H1 (cell line): ENCODE data around the gene YBX3. TPM values are rescaled to one million over a fixed set of nuclear protein-coding genes. Genes with fewer than 3 reads are reported as not detected.

Experiments
- CTCF ChIA-PET: fragments of 300-600 bp; sonication (Branson Sonifier 250); formaldehyde crosslinking; loops from one replicate; lab custom pipeline; 2021; ENCODE audit not compliant: partially characterized antibody; lab: Charles Lee
- POLR2A ChIA-PET: fragments of 300-600 bp; sonication (Branson Sonifier 250); formaldehyde crosslinking; loops from one replicate; lab custom pipeline; 2021; ENCODE audit warnings: inconsistent platforms; ENCODE audit not compliant: partially characterized antibody; lab: Charles Lee
- DNase-seq, 2 experiments: peaks; one replicate each; pipeline versions ENCODE4 v3.0.0 to v3.0.0-alpha.2; 2010 to 2022; ENCODE audit warnings: low spot score in 2 of 2, low read depth in 1 of 2, mixed read lengths in 1 of 2
- FAIRE-seq: peaks from 2 replicates; lab custom pipeline; 2011; peaks lifted over from hg19 to GRCh38; lab: Jason Lieb, UNC
- H2AFZ ChIP-seq: 2 replicates; pipeline ENCODE4 v1.8.1; 2012; ENCODE audit warnings: low read length, inconsistent platforms
- H2AK5ac ChIP-seq: 2 replicates; pipeline ENCODE4 v1.6.1; 2013; ENCODE audit warnings: low read depth, low read length
- H2BK120ac ChIP-seq: replicated peaks from 2 replicates; pipeline ENCODE3; 2013; ENCODE audit warnings: low read depth, low read length, inconsistent platforms
- H2BK12ac ChIP-seq: 2 replicates; pipeline ENCODE4 v1.6.1; 2013; ENCODE audit warnings: low read depth, low read length
- H2BK15ac ChIP-seq: 2 replicates; pipeline ENCODE4 v1.6.1; 2013; ENCODE audit warnings: low read length
- H2BK20ac ChIP-seq: 2 replicates; pipeline ENCODE4 v1.6.1; 2013; ENCODE audit warnings: low read length
- H2BK5ac ChIP-seq: 2 replicates; pipeline ENCODE4 v1.6.1; 2013; ENCODE audit warnings: low read depth, low read length
- H3K14ac ChIP-seq: 2 replicates; pipeline ENCODE4 v1.6.1; 2013; ENCODE audit warnings: inconsistent platforms; ENCODE audit not compliant: insufficient read length
- H3K18ac ChIP-seq: 2 replicates; pipeline ENCODE4 v1.6.1; 2013; ENCODE audit warnings: low read length; ENCODE audit errors: extremely low read depth
- H3K23ac ChIP-seq: 2 replicates; pipeline ENCODE4 v1.6.1; 2013; ENCODE audit warnings: inconsistent platforms; ENCODE audit not compliant: insufficient read length
- H3K23me2 ChIP-seq: 2 replicates; pipeline ENCODE4 v1.6.1; 2013; ENCODE audit warnings: low read depth, low read length
- H3K27ac ChIP-seq: 2 replicates; pipeline ENCODE4 v1.6.1; 2011; ENCODE audit warnings: low read depth, low read length, inconsistent platforms
- H3K27me3 ChIP-seq, 4 experiments: replicated peaks in 1 of 4; 1 replicate in 1 of 4; 2 replicates in 3 of 4; pipeline versions ENCODE4 v1.6.1 to v1.8.1; 2011 to 2013; ENCODE audit warnings: low read length in 3 of 4, mild to moderate bottlenecking in 3 of 4, inconsistent platforms in 2 of 4, mixed read lengths in 2 of 4, moderate library complexity in 1 of 4; ENCODE audit not compliant: control insufficient read depth in 3 of 4, insufficient read depth in 3 of 4; ENCODE audit errors: extremely low read depth in 1 of 4
- H3K36me3 ChIP-seq, 4 experiments: 2 replicates each; pipeline versions ENCODE4 v1.6.1 to v1.8.1; 2011 to 2013; ENCODE audit warnings: mild to moderate bottlenecking in 4 of 4, low read length in 3 of 4, moderate library complexity in 2 of 4, control low read depth in 1 of 4, inconsistent platforms in 1 of 4; ENCODE audit not compliant: insufficient read depth in 4 of 4, control insufficient read depth in 2 of 4
- H3K4ac ChIP-seq: replicated peaks from 2 replicates; pipeline ENCODE3; 2013; ENCODE audit warnings: low read length, low read depth, mixed read lengths, inconsistent platforms; ENCODE audit not compliant: insufficient read length
- H3K4me1 ChIP-seq, 4 experiments: replicated peaks in 1 of 4; 1 replicate in 1 of 4; 2 replicates in 3 of 4; pipeline versions ENCODE4 v1.6.1 to v1.8.1; 2011 to 2013; ENCODE audit warnings: low read length in 3 of 4, inconsistent platforms in 2 of 4, mixed read lengths in 1 of 4; ENCODE audit not compliant: insufficient read depth in 4 of 4, control insufficient read depth in 3 of 4
- H3K4me2 ChIP-seq, 2 experiments: 2 replicates each; pipeline versions ENCODE4 v1.6.1 to v1.8.1; 2011 to 2013; ENCODE audit warnings: low read depth in 2 of 2, low read length in 2 of 2, control low read depth in 1 of 2, inconsistent platforms in 1 of 2, mild to moderate bottlenecking in 1 of 2; ENCODE audit not compliant: insufficient read depth in 1 of 2
- H3K4me3 ChIP-seq, 4 experiments: fragments of 200-600, 300-600 bp in 1 of 4; sonication (generic), shearing (Covaris generic), sonication (Bioruptor Twin) in 1 of 4; 2 replicates each; pipeline versions ENCODE4 v1.5.1 to v1.8.1; 2011 to 2016; ENCODE audit warnings: low read length in 4 of 4, low read depth in 3 of 4, control low read depth in 2 of 4, inconsistent platforms in 2 of 4, mild to moderate bottlenecking in 2 of 4, mixed read lengths in 1 of 4, moderate library complexity in 1 of 4; ENCODE audit not compliant: insufficient read depth in 2 of 4; ENCODE audit errors: extremely low read depth in 1 of 4
- H3K56ac ChIP-seq: replicated peaks from 2 replicates; pipeline ENCODE3; 2013; ENCODE audit warnings: low read depth, mild to moderate bottlenecking, mixed read lengths, low read length, inconsistent platforms; ENCODE audit not compliant: insufficient read length
- H3K79me1 ChIP-seq: 2 replicates; pipeline ENCODE4 v1.6.1; 2013; ENCODE audit warnings: low read depth, low read length, control low read depth
- H3K79me2 ChIP-seq, 2 experiments: 2 replicates each; pipeline versions ENCODE4 v1.6.1 to v1.8.1; 2012 to 2013; ENCODE audit warnings: low read length in 2 of 2, mild to moderate bottlenecking in 2 of 2, inconsistent platforms in 1 of 2; ENCODE audit not compliant: insufficient read depth in 2 of 2, control insufficient read depth in 1 of 2
- H3K9ac ChIP-seq, 4 experiments: replicated peaks in 1 of 4; 1 replicate in 1 of 4; 2 replicates in 3 of 4; pipeline versions ENCODE4 v1.6.1 to v1.8.1; 2011 to 2013; ENCODE audit warnings: low read depth in 3 of 4, low read length in 3 of 4, control low read depth in 2 of 4, mild to moderate bottlenecking in 2 of 4, moderate library complexity in 2 of 4, inconsistent platforms in 1 of 4; ENCODE audit errors: extremely low read depth in 1 of 4
- H3K9me3 ChIP-seq, 2 experiments: 2 replicates each; pipeline versions ENCODE4 v1.6.1 to v1.8.1; 2012 to 2013; ENCODE audit warnings: mild to moderate bottlenecking in 2 of 2, moderate library complexity in 2 of 2, control low read depth in 1 of 2, inconsistent platforms in 1 of 2, low read depth in 1 of 2, low read length in 1 of 2, mixed read lengths in 1 of 2; ENCODE audit not compliant: insufficient read depth in 2 of 2
- H4K20me1 ChIP-seq, 2 experiments: replicated peaks in 1 of 2; 2 replicates each; pipeline versions ENCODE3 to v1.8.1; 2011 to 2013; ENCODE audit warnings: inconsistent platforms in 2 of 2, low read length in 2 of 2, mild to moderate bottlenecking in 1 of 2; ENCODE audit not compliant: insufficient read depth in 2 of 2, control insufficient read depth in 1 of 2
- H4K5ac ChIP-seq: 2 replicates; pipeline ENCODE4 v1.6.1; 2013; ENCODE audit warnings: low read length, low read depth, mixed read lengths, inconsistent platforms; ENCODE audit not compliant: insufficient read length
- H4K8ac ChIP-seq: 2 replicates; pipeline ENCODE4 v1.8.0; 2013; ENCODE audit warnings: mild to moderate bottlenecking, moderate library complexity, low read length, inconsistent platforms; ENCODE audit not compliant: insufficient read depth; ENCODE audit errors: extremely low read depth
- H4K91ac ChIP-seq: replicated peaks from 2 replicates; pipeline ENCODE3; 2013; ENCODE audit warnings: low read length, mixed read lengths, inconsistent platforms; ENCODE audit not compliant: insufficient read length
- BACH1 ChIP-seq: IDR thresholded peaks from 2 replicates; pipeline ENCODE4 v1.6.1; 2012; ENCODE audit warnings: low read length, improper control_type of control experiment
- CBX8 ChIP-seq: fragments of 300-800, 300-1000 bp; sonication (generic); IDR thresholded peaks from 2 replicates; pipeline ENCODE4 v1.7.1; 2016; ENCODE audit warnings: low read depth, low read length, borderline replicate concordance
- CHD1 ChIP-seq: IDR thresholded peaks from 2 replicates; pipeline ENCODE4 v1.6.1; 2012; ENCODE audit warnings: low read depth, low read length, improper control_type of control experiment
- CHD2 ChIP-seq: IDR thresholded peaks from 2 replicates; pipeline ENCODE4 v1.6.1; 2012; ENCODE audit warnings: low read length, improper control_type of control experiment
- JUN ChIP-seq: IDR thresholded peaks from 2 replicates; pipeline ENCODE4 v1.6.1; 2011; ENCODE audit warnings: low read depth, mild to moderate bottlenecking, improper control_type of control experiment, low read length
- KDM5A ChIP-seq: fragments of 200-600 bp; IDR thresholded peaks from 2 replicates; pipeline ENCODE4 v1.7.1; 2012; ENCODE audit warnings: mild to moderate bottlenecking, low read length, inconsistent platforms, mixed read lengths
- PHF8 ChIP-seq: fragments of 200-600 bp; sonication (generic); conservative IDR thresholded peaks from 2 replicates; pipeline ENCODE4 v1.7.1; 2012; ENCODE audit warnings: low read depth, mild to moderate bottlenecking, inconsistent platforms, low read length, moderate library complexity
- POU5F1 ChIP-seq: IDR thresholded peaks from 2 replicates; pipeline ENCODE4 v1.6.1; 2011; ENCODE audit warnings: low read depth, mild to moderate bottlenecking, low read length, moderate library complexity
- SP2 ChIP-seq: IDR thresholded peaks from 2 replicates; pipeline ENCODE4 v1.6.1; 2012; ENCODE audit warnings: mild to moderate bottlenecking, low read length, inconsistent platforms
- WGBS, 2 experiments: shearing (Covaris generic) in 1 of 2; methylation state at CpG; one replicate each; pipeline versions ENCODE4 v1.1.6 to v1.1.7; 2013 to 2015; ENCODE audit warnings: low lambda C conversion rate in 2 of 2, mixed read lengths in 2 of 2, inconsistent platforms in 1 of 2, low coverage in 1 of 2, missing lambda C conversion rate in 1 of 2; ENCODE audit not compliant: insufficient replicate concordance in 2 of 2, insufficient coverage in 1 of 2, insufficient read length in 1 of 2; ENCODE audit errors: extremely low coverage in 1 of 2, missing lambda C conversion rate in 1 of 2; 5-methylcytosine and 5-hydroxymethylcytosine counted together
- polyA plus RNA-seq, 7 experiments: library from polyadenylated mRNA; depleted of rRNA in 3 of 7; stranded (reverse) in 5 of 7; unstranded in 2 of 7; fragments of >200 nt in 5 of 7; fragments of 200-250 nt in 2 of 7; gene quantifications; 1 replicate in 5 of 7; 2 replicates in 1 of 7; 4 replicates in 1 of 7; pipeline versions ENCODE4 v1.2.1 to v1.2.3, GENCODE V29; 2011 to 2013; ENCODE audit warnings: missing spikeins in 2 of 7, mixed read lengths in 2 of 7
- total RNA-seq: library from RNA; stranded (reverse); fragmentation: NEBNext Ultra II Directional; extraction: Animal tissue kit (Norgen Biotek cat#: 25700); gene quantifications from 2 replicates; pipeline ENCODE4 v1.2.1, GENCODE V29; 2021

The YBX3 gene
- total and polyA plus RNA-seq, 2 of the 8 experiments (the other 6 are each of a cell fraction or from before 2014, with no cell fraction given), result 83.1 to 480 TPM

- Histone ChIP-seq H3K79me2 (peaks cover 0 to 52% of the 10 kb centered on the region in 2 experiments; a peak in 2 of 4 replicates), H4K5ac (no peak overlapping the region), H3K4me3 (no peak overlapping the region), H3K23me2 (no peaks in the 10 kb centered on the region), H2BK12ac (no peak overlapping the region), H3K4ac (no peak overlapping the region), H2BK20ac (no peak overlapping the region), H3K79me1 (no peaks in the 10 kb centered on the region), H4K91ac (no peak overlapping the region), H3K56ac (no peak overlapping the region), H3K14ac (no peak overlapping the region), H2AFZ (no peak overlapping the region), H3K9ac (no peak overlapping the region), H3K4me1 (no peaks in the 10 kb centered on the region), H3K36me3 (peaks cover 28 to 91% (median 70%) of the 10 kb centered on the region in 4 experiments), H2AK5ac (no peak overlapping the region), H3K9me3 (no peaks in the 10 kb centered on the region)
- POLR2A ChIA-PET, result interaction anchor here (2.5 to 3.9 kb wide), 2 partner anchors 8 to 12 kb away, joined by 10 to 24 read pairs; partner anchors contain the start of gene YBX3
- DNase-seq (no peak), FAIRE-seq (no peak)
- CTCF ChIA-PET, result interaction anchor here (1.4 kb wide), 1 partner anchor 9 kb away, joined by 3 read pairs; no protein-coding TSS in a partner anchor
- TF ChIP-seq JUN (no peak), POU5F1 (no peak), CHD2 (no peak), CHD1 (no peak), CBX8 (no peak), PHF8 (no peak), KDM5A (no peak), BACH1 (no peak), SP2 (no peak)
- TF ChIP-seq, all 59 proteins: peak for 0
- Histone ChIP-seq H3K18ac (no peak overlapping the region), H4K20me1 (peaks cover 4 to 8% of the 10 kb centered on the region in 2 experiments), H2BK15ac (no peak overlapping the region), H2BK120ac (no peak overlapping the region), H3K4me2 (no peak overlapping the region), H2BK5ac (no peak overlapping the region), H3K27me3 (no peaks in the 10 kb centered on the region), H4K8ac (no peak overlapping the region; the same call in 1 of the 2 replicates), H3K23ac (no peak overlapping the region), H3K27ac (no peak overlapping the region)
- WGBS, 2 experiments, result 94% methylated on average over 16 of the region's 16 CpGs; no CpG with 5 or more reads in 1 of the 2 experiments
These were observed 13.3 kb downstream of the YBX3 start for GRCh38 chr12:10709808-10710207.
